ENCODE measurements around the gene CLIC3. TPM values are rescaled to one million over a fixed set of nuclear protein-coding genes. Genes with fewer than 3 reads are reported as not detected.

Gene CLIC3
- total and polyA plus RNA-seq, 4 donors, result 17.2 to 115 (median 81.1) TPM

DNA sequence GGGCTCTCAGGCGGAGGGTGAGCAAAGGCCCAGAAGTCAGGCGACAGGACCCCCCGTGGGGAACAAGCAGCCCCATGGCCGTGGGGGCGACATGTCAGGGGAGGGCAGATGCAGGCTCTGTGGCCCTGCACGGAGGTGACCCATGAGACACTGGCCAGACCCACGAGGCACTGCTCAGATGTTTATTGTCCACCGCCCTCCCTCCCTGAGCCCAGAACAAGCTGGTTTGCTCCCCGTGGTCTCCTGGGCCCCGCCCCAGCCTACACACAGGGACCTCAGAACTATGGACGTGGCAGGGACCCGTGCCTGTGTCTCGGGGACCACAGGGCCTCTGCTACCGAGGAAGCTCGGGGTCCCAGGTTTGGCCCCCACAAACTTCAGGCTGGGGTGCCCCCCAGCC lies 33.6 kb upstream of the CLIC3 start:
- DNase-seq (no peak), ATAC-seq (ENCODE audit: insufficient read depth, low FRiP score) (no peak)
- Histone ChIP-seq H3K4me1 (ENCODE audit: control insufficient read depth in 5 of 5, insufficient read depth in 5 of 5, low read length in 5 of 5) (peaks cover 0 to 17% (median 7%) of the 10 kb centered on the region in 5 donors), H3K36me3 (ENCODE audit: control insufficient read depth in 4 of 4, insufficient read depth in 4 of 4, low read length in 4 of 4) (no peaks in the 10 kb centered on the region), H3K27me3 (ENCODE audit: control insufficient read depth in 3 of 3, insufficient read depth in 3 of 3, low read length in 2 of 3) (peaks cover 0 to 3% (median 0%) of the 10 kb centered on the region in 3 donors), H3K9ac (ENCODE audit: insufficient read depth in 1 of 2, low read length in 2 of 2) (no peak overlapping the region), H3K27ac (ENCODE audit: low read depth in 1 of 2, low read length in 1 of 2) (peak overlapping the region in 1 of 2 donors; percentile 34), H3K9me3 (ENCODE audit: control insufficient read depth in 4 of 4, insufficient read depth in 3 of 4, low read length in 3 of 4) (no peaks in the 10 kb centered on the region), H3K4me3 (no peak overlapping the region)
- TF ChIP-seq CTCF (IDR thresholded peaks at IDR 0.05; ENCODE audit: control extremely low read depth, extremely low read depth), result no peak
- WGBS, 2 donors, result 34 to 65% methylated on average over 15 of the region's 15 CpGs

DNA sequence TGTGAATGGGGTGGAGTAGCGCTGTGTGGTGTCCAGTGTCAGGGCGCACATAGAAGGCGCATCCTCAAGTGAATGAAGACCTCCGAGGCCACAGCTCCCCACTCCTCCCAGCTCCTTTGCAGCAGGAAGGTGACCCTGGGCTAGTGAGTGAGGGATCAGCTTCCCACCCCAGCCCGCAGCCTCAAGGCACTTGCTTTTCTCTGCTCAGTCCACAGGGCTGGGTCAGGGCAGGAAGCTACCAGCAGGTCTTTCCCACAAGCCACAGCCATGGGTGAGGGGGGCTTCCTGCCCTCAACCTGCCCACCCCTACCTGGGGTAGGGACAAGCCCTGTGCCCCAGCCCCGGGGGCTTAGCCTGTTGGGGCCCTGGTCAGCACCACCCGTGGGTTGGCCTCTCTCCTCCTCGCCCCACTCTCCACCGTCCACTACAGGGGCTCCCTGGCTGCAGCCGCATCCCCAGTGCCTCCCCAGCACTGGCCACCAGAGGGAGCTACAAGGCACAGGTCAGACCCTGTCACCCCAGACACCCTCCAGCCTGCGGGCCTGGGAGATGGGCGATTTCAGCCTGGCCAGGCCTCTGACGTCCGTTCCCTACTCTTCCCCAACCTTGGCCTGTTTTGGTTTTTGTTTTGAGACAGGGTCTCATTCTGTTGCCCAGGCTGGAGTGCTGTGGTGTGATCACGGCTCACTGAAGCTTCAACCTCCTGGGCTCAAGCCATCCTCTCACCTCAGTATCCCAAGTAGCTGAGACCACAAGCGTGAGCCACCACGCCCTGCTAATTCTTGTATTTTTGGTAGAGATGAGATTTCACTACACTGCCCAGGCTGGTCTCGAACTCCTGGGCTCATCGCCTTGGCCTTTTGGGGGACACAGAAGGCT lies 32.9 kb upstream of the CLIC3 start:
- Histone ChIP-seq H3K27ac (ENCODE audit: low read depth in 1 of 2, low read length in 1 of 2) (peak overlapping the region in 1 of 2 donors; percentile 34), H3K9me3 (ENCODE audit: control insufficient read depth in 4 of 4, insufficient read depth in 3 of 4, low read length in 3 of 4) (no peaks in the 10 kb centered on the region), H3K36me3 (ENCODE audit: control insufficient read depth in 4 of 4, insufficient read depth in 4 of 4, low read length in 4 of 4) (no peaks in the 10 kb centered on the region), H3K4me3 (no peak overlapping the region), H3K9ac (ENCODE audit: insufficient read depth in 1 of 2, low read length in 2 of 2) (no peak overlapping the region), H3K4me1 (ENCODE audit: control insufficient read depth in 5 of 5, insufficient read depth in 5 of 5, low read length in 5 of 5) (peaks cover 0 to 15% (median 7%) of the 10 kb centered on the region in 5 donors), H3K27me3 (ENCODE audit: control insufficient read depth in 3 of 3, insufficient read depth in 3 of 3, low read length in 2 of 3) (peaks cover 0 to 3% (median 0%) of the 10 kb centered on the region in 3 donors)
- TF ChIP-seq CTCF (IDR thresholded peaks at IDR 0.05; ENCODE audit: control extremely low read depth, extremely low read depth), result peak; percentile 62
- 19 to 28% methylated on average over 18 to 19 of the region's 19 CpGs for WGBS, 2 donors
- ATAC-seq (ENCODE audit: insufficient read depth, low FRiP score) (peak; percentile 54), DNase-seq (peak; percentile 40 to 60 (median 40))

DNA sequence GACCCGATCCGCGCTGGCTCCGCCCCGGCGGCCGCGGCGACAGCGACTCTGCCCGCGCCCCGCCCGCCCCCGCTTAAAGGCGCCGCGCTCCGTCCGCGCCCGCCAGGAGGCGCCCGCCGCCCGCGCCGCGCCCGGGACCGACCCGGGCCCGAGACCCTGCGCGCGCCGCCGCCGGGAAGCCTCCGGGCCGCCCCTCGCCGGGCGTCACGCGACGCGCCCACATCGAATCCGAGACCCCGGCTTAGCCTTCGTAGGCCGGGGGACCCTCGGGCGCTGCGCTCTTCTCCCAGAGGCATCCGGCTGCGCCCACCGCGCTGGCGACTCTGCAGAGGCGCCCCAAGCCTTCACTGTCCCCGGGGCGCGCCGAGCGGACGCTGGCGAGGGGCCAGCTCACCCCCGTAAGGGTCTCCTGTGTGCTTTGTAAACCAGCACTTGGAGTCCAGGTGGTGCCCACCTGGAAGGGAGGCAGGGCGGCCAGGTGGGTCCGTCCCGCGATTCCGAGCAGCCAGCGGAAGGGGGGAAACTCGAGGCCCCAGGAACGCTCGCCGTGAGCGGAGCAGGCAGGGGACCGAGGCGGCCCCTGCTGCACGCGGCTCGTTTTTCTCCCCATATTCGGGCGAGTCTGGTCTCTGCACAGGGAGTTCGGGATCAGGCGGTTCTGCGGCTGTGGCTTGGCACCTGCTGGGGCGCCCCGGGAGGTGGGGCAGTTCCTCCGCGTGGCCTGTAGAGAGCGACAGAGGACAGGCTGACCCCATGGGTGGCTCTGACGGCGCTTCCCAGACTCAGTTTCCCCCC lies 32.1 kb upstream of the CLIC3 start:
- peak overlapping the region in 1 of 2 donors; percentile 28 for H3K9ac ChIP-seq (ENCODE audit: insufficient read depth in 1 of 2, low read length in 2 of 2)

More for the DNA sequence above, 32.1 kb upstream of the CLIC3 start:
- Histone ChIP-seq H3K27me3 (ENCODE audit: control insufficient read depth in 3 of 3, insufficient read depth in 3 of 3, low read length in 2 of 3) (peaks cover 0 to 3% (median 0%) of the 10 kb centered on the region in 3 donors), H3K27ac (ENCODE audit: low read depth in 1 of 2, low read length in 1 of 2) (no peak overlapping the region), H3K36me3 (ENCODE audit: control insufficient read depth in 4 of 4, insufficient read depth in 4 of 4, low read length in 4 of 4) (no peaks in the 10 kb centered on the region), H3K4me3 (no peak overlapping the region), H3K4me1 (ENCODE audit: control insufficient read depth in 5 of 5, insufficient read depth in 5 of 5, low read length in 5 of 5) (peaks cover 0 to 15% (median 10%) of the 10 kb centered on the region in 5 donors), H3K9me3 (ENCODE audit: control insufficient read depth in 4 of 4, insufficient read depth in 3 of 4, low read length in 3 of 4) (no peaks in the 10 kb centered on the region)
- 1% methylated on average over 75 to 98 of the region's 98 CpGs for WGBS, 2 donors
- TF ChIP-seq CTCF (IDR thresholded peaks at IDR 0.05; ENCODE audit: control extremely low read depth, extremely low read depth), result peak; percentile 35
- DNase-seq (peak; percentile 52 to 72 (median 63)), ATAC-seq (ENCODE audit: insufficient read depth, low FRiP score) (no peak)

All from lung (tissue), 12 donors.